ENCODE results near the gene LAMA4.

- TF ChIP-seq CTCF (IDR thresholded peaks at IDR 0.05) (no peak), POLR2A (IDR thresholded peaks at IDR 0.05) (no peak), EP300 (IDR thresholded peaks at IDR 0.05) (no peak)
These were observed 28.7 kb downstream of the LAMA4 start for GRCh38 chr6:112225691-112226090.
